DMS53 treated with DMSO at 0.1 percent for 48 hours (cell line): ENCODE measurements around the gene UST.
"Not testable (repeated sequence)": the region's sequence is repeated elsewhere in the genome, so short reads cannot be mapped to it uniquely, and the experiment has no call there.

ENCODE experiments used
- DNase-seq: peaks from one replicate; lab custom pipeline; 2025; ENCODE audit not compliant: unreplicated experiment; lab: John Stamatoyannopoulos, UW

UST gene

GRCh38 chr6:148968771-148969602 lies 222.2 kb downstream of the UST start:
- DNase-seq, result no peak

GRCh38 chr6:148969603-148970061 lies 222.8 kb downstream of the UST start:
- DNase-seq, result peak; percentile 27

GRCh38 chr6:148971031-148971927 lies 224.4 kb downstream of the UST start:
- peak; percentile 29 for DNase-seq

- peak; percentile 76 for DNase-seq
These were observed 225.7 kb downstream of the UST start for GRCh38 chr6:148972481-148972880.

GRCh38 chr6:148973538-148974208 lies 226.8 kb downstream of the UST start:
- DNase-seq, result peak; percentile 5

- DNase-seq, result no peak
These were observed 227.5 kb downstream of the UST start for GRCh38 chr6:148974351-148974750.

GRCh38 chr6:148978298-148978697 lies 231.5 kb downstream of the UST start:
- DNase-seq, result not testable (repeated sequence)

- DNase-seq, result no peak
These were observed 232.4 kb downstream of the UST start for GRCh38 chr6:148979014-148979901.

- no peak for DNase-seq
These were observed 233.4 kb downstream of the UST start for GRCh38 chr6:148980234-148980633.

GRCh38 chr6:148981515-148981914 lies 234.7 kb downstream of the UST start:
- DNase-seq, result no peak

- DNase-seq, result no peak
These were observed 236.4 kb downstream of the UST start for GRCh38 chr6:148983101-148983761.

GRCh38 chr6:148983966-148984365 lies 237.1 kb downstream of the UST start:
- no peak for DNase-seq

- DNase-seq, result no peak
These were observed 237.8 kb downstream of the UST start for GRCh38 chr6:148984531-148985056.

GRCh38 chr6:148985499-148985898 lies 238.7 kb downstream of the UST start:
- DNase-seq, result no peak

- no peak for DNase-seq
These were observed 239.8 kb downstream of the UST start for GRCh38 chr6:148986608-148987007.

- no peak for DNase-seq
These were observed 241.2 kb downstream of the UST start for GRCh38 chr6:148987982-148988381.

GRCh38 chr6:148989585-148989984 lies 242.8 kb downstream of the UST start:
- DNase-seq, result no peak

- no peak for DNase-seq
These were observed 243.6 kb downstream of the UST start for GRCh38 chr6:148990403-148990802.

GRCh38 chr6:148996815-148997214 lies 250.0 kb downstream of the UST start:
- no peak for DNase-seq

- DNase-seq, result no peak
These were observed 251.0 kb downstream of the UST start for GRCh38 chr6:148997865-148998264.
